ENCODE results near the gene NFIX.

The NFIX gene

DNA sequence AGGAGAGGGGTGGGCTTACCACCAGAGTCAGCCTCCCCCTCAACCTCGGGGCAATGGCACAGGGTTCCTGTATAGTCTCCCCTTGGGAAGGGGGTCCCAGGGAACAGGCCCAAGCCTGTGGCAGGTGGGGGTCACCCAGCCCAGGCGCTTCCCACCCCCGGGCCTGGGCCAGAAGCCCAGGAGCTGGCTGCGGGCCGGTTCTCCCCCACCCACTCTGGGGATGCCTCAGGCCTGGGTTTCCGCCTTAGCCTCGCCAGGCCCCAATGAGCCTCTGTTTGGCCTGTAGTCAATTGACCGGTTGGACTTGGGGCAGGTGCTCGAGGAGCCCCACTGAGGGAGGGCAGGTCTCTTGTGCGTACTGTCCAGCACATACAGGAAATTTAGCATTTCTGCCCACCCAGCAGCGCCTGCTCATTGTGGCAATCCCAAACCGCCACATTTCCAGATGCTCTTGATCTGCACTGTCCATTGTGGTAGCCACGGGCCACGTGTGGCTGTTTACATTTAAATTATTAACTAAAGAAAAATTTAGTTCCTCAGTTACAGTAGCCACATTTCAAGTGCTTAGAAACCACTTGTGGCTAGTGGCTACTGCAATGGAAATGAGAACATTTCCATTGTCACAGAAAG, 97.4 kb downstream of the NFIX start:
- DNase-seq (ENCODE audit: low read depth), result no peak

DNA sequence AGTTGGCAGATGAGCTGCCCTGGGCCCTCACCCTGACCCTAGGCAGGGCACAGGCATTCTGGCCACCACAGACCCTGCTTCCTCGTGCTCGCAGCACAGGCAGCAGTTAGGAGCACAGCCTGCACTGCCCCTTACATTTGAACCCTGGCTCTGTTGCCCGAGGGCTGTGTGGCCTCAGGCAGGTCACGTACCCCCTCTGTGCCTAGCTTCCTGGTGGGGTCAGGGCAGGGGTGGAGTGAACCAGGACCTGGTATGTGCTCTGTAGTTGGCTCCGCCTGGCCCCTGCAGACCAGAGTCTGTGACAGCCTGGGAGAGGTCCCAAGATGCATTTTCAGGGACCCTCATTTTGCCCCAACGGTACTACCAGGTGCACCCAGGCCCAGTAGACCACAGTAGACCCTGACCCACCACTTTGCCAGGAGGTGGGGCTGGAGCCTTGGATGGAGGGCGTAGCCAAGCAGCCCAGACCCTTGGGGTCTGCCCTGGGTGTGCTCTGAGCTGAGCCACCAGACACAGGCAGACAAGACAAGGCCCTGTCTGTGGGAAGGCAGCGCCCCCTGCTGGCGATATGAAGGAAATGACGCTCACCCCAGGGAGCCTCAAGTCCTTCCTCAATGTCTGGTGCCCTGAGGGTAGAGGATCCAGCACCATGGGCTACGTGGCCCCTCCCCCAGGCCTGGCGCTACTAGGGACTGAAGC, 98.3 kb downstream of the NFIX start:
- peak; percentile 74 for DNase-seq (ENCODE audit: low read depth)

- no peak for DNase-seq (ENCODE audit: low read depth)
These were observed 98.8 kb downstream of the NFIX start for GRCh38 chr19:13094106-13094504.

- no peak for DNase-seq (ENCODE audit: low read depth)
These were observed 99.6 kb downstream of the NFIX start for GRCh38 chr19:13094771-13095392.

DNA sequence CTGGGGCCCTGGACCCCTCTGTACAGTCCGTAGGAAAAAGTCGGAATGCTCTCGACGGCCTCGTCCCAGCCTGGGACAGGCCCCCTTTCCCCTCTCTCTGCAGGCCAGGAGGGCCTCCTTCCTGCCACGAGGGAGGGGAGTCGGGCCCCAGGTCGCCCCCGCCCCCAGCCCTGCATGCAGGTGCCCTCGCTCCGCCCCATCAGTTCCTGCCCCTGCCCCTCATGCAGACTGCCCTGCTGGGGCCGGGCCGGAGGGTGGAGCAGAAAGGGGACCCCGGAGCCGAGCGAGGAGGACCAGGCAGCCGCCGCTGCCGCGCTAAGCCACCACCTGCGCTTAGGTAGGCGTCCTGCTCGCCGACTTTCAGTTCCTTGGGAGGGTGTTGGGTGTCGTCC, 100.1 kb downstream of the NFIX start:
- DNase-seq (ENCODE audit: low read depth), result no peak

DNA sequence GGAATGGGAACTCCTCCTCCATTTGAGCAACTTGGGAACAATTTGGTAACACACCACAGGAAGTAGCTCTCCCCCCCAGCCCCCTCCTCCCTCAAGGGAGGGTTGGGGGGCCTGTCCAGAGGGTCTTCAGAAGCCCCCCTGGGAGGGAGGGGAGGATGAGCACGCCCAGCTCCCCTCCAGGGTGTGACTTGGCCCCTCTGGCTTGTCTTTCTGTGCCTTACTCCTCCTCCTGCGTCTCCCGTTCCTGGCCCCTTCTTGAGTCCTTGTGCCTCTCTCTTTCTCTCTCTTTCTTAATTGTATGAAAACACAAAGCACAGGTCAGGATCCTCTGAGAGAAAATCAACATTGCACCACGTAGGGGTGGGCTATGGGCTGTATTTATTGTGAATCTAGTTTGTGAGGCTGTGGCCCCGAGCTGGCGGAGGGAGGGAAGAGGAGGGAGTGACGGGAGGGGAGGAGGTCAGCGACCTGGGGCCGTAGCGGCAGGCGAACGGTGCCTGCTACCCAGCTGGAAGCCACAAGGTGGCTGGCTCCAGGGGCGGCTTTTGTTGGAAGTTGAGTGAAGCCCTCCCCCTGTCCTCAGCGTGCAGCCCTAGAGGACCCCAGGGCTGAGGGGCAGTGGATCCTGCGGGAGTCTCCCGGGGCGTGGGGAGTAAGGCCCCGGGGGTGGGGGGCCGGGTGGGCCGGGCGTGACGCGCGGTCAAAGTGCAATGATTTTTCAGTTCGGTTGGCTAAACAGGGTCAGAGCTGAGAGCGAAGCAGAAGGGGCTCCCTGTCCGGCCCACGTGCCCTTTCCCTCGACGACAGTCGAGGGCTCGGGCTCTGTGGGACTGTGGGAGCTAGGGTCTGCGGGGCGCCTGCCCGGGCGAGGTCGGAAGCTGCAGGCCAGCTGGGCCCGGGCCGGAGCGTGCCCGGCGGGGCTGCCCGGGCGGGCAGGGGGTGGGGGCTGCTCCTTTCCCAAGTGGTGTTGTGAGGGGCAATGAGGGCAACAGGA, 101.0 kb downstream of the NFIX start:
- no peak for DNase-seq (ENCODE audit: low read depth)

GRCh38 chr19:13097033-13097462, 101.8 kb downstream of the NFIX start:
- no peak for DNase-seq (ENCODE audit: low read depth)

- DNase-seq (ENCODE audit: low read depth), result no peak
These were observed 102.4 kb downstream of the NFIX start for GRCh38 chr19:13097463-13098258.

DNA sequence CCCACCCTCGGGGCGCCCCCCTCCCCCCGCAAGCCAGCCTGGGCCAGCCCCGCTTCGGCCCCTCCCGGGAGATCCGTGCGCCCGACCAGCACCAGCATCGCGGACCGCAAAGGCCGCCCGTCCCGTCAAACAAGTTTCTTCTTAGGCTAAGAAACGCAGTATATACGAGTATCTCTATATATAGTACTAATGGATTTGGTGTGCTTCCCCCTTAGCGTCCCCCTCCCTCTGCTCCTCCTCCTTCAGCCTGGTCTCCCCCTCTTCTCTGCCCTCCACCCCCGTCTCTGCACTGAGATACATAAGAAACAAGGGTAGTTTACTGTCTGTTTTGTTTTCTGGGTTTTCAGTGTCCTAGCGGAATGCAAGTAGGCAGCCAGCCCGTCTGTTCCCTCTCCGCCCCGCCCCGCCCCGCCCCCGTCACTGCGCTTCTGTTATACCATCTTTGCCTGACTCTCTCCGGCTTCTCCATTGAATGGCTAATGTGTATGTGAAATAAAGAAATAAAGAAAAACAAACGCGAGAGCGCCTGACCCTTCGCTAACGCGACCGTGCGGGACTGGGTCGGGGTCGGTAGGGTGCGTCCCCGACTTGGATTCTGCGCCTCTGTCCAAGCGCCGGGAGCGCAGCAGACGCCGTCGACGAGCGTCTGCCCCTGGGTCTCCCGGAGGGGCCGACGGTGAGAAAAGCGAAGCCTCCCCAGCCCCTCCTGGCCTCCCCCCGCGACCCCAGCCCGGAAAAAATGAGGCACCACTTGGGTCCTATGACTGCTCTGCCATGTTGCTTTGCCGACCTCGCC, 103.2 kb downstream of the NFIX start:
- DNase-seq (ENCODE audit: low read depth), result no peak

GRCh38 chr19:13099073-13099999, 104.1 kb downstream of the NFIX start:
- peak; percentile 68 for DNase-seq (ENCODE audit: low read depth)

- DNase-seq (ENCODE audit: low read depth), result peak; percentile 66
These were observed 104.8 kb downstream of the NFIX start for GRCh38 chr19:13100031-13100588.

DNA sequence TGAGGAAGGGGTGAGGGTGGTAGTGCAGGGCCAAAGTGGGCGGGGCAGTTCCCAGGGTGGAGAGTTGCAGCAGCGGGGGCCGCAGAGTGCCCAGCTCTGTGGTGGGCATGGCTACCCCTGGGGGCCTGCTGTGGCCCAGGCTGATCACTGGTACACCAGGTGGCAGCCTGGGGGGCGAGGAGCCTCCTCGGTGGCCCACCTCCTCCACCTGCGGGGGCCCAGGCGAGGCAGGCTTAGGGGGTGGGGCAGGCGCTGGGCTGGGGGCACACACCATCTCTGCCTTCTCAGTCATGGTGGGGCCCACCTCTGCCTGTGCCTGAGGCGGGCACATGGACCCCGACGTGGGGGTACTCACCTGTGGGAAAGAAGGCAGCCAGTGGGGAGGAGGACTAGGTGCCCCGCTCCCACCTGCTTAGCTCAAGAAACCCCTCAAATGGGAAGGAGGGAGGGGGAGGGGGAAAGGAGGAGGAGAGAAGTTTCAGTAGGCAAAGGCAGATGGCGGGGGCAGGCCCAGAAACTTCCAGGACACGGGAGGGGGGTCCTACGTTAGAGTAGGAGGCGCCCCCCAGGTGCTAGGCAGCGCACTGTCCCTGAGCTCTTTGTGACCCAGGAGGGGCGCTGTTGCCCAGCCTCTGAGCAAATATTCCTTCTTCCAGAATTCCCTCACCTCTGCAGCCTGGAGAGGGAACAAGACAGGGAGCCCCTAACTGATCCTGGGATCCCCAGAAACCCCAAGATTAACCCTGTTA, 105.7 kb downstream of the NFIX start:
- DNase-seq (ENCODE audit: low read depth), result no peak

- DNase-seq (ENCODE audit: low read depth), result no peak
These were observed 106.5 kb downstream of the NFIX start for GRCh38 chr19:13101590-13102415.

- no peak for DNase-seq (ENCODE audit: low read depth)
These were observed 107.1 kb downstream of the NFIX start for GRCh38 chr19:13102416-13102665.

GRCh38 chr19:13102666-13103580, 107.6 kb downstream of the NFIX start, which contains the start of gene LYL1:
TSS of gene LYL1 (minus strand) at chr19:13102858. CDS start at chr19:13101171, 1,687 bp downstream.
- no peak for DNase-seq (ENCODE audit: low read depth)

GRCh38 chr19:13103581-13104359, 108.5 kb downstream of the NFIX start:
- no peak for DNase-seq (ENCODE audit: low read depth)

Measured in activated T-cell treated with anti-CD3 and anti-CD28 coated beads for 48 hours (primary cell).